H9 (cell line): ENCODE measurements around the gene TRIM34. TPM values are rescaled to one million over a fixed set of nuclear protein-coding genes. Genes with fewer than 3 reads are reported as not detected.
"Not testable (repeated sequence)": the region's sequence is repeated elsewhere in the genome, so short reads cannot be mapped to it uniquely, and the experiment has no call there.

Source experiments
- DNase-seq: peaks from one replicate; pipeline ENCODE4 v3.0.0-alpha.2; 2017
- H2AFZ ChIP-seq: one replicate; pipeline ENCODE4 v1.6.1; 2013; ENCODE audit warnings: mild to moderate bottlenecking, low read length, control low read depth, moderate library complexity
- H2AK5ac ChIP-seq: 2 replicates; pipeline ENCODE4 v1.6.1; 2013; ENCODE audit warnings: low read length, control low read depth, mixed read lengths; ENCODE audit not compliant: insufficient read length
- H2BK120ac ChIP-seq: one replicate; pipeline ENCODE4 v1.6.1; 2013; ENCODE audit warnings: low read depth, mild to moderate bottlenecking, low read length, control low read depth, inconsistent platforms; ENCODE audit not compliant: poor library complexity, severe bottlenecking
- H2BK12ac ChIP-seq: 2 replicates; pipeline ENCODE4 v1.6.1; 2013; ENCODE audit warnings: low read length, control low read depth, mixed read lengths, low read depth; ENCODE audit not compliant: insufficient read length
- H2BK15ac ChIP-seq: 2 replicates; pipeline ENCODE4 v1.6.1; 2013; ENCODE audit warnings: low read depth, low read length, control low read depth
- H2BK20ac ChIP-seq: one replicate; pipeline ENCODE4 v1.6.1; 2013; ENCODE audit warnings: low read depth, mild to moderate bottlenecking, low read length, control low read depth, inconsistent platforms; ENCODE audit not compliant: poor library complexity, severe bottlenecking
- H2BK5ac ChIP-seq: 2 replicates; pipeline ENCODE4 v1.6.1; 2013; ENCODE audit warnings: low read length, control low read depth, mixed read lengths; ENCODE audit not compliant: insufficient read length
- H3K14ac ChIP-seq: 2 replicates; pipeline ENCODE4 v1.6.1; 2013; ENCODE audit warnings: low read length, control low read depth; ENCODE audit not compliant: insufficient read depth
- H3K18ac ChIP-seq: 2 replicates; pipeline ENCODE4 v1.6.1; 2013; ENCODE audit warnings: low read depth, mild to moderate bottlenecking, mixed read lengths, low read length, control low read depth; ENCODE audit not compliant: insufficient read length
- H3K23ac ChIP-seq: 2 replicates; pipeline ENCODE4 v1.6.1; 2013; ENCODE audit warnings: low read length, control low read depth, mixed read lengths, low read depth; ENCODE audit not compliant: insufficient read length
- H3K23me2 ChIP-seq: 2 replicates; pipeline ENCODE4 v1.6.1; 2013; ENCODE audit warnings: low read depth, mild to moderate bottlenecking, mixed read lengths, low read length, control low read depth; ENCODE audit not compliant: insufficient read length, poor library complexity, severe bottlenecking
- H3K27ac ChIP-seq: 2 replicates; pipeline ENCODE4 v1.5.1; 2013; ENCODE audit warnings: low read length, control low read depth, mixed read lengths, low read depth; ENCODE audit not compliant: insufficient read length
- H3K27me3 ChIP-seq: 2 replicates; pipeline ENCODE4 v1.6.1; 2013; ENCODE audit warnings: low read length, control low read depth, inconsistent platforms; ENCODE audit not compliant: insufficient read depth
- H3K4ac ChIP-seq: 2 replicates; pipeline ENCODE4 v1.6.1; 2013; ENCODE audit warnings: low read depth, mild to moderate bottlenecking, control low read depth, inconsistent platforms, low read length, moderate library complexity
- H3K4me1 ChIP-seq: 2 replicates; pipeline ENCODE4 v1.6.1; 2013; ENCODE audit warnings: low read length, control low read depth, inconsistent platforms; ENCODE audit not compliant: insufficient read depth
- H3K4me2 ChIP-seq: 2 replicates; pipeline ENCODE4 v1.6.1; 2013; ENCODE audit warnings: low read length, control low read depth, mixed read lengths; ENCODE audit not compliant: insufficient read length, insufficient read depth
- H3K56ac ChIP-seq: 2 replicates; pipeline ENCODE4 v1.6.1; 2013; ENCODE audit warnings: low read depth, mild to moderate bottlenecking, mixed read lengths, low read length, control low read depth; ENCODE audit not compliant: insufficient read length
- H3K79me1 ChIP-seq: 2 replicates; pipeline ENCODE4 v1.6.1; 2013; ENCODE audit warnings: low read depth, mild to moderate bottlenecking, moderate library complexity, low read length, control low read depth, inconsistent platforms; ENCODE audit not compliant: insufficient read depth, poor library complexity, severe bottlenecking
- H3K79me2 ChIP-seq: 2 replicates; pipeline ENCODE4 v1.6.1; 2013; ENCODE audit warnings: low read length, control low read depth, inconsistent platforms; ENCODE audit not compliant: insufficient read depth
- H3K9ac ChIP-seq: 2 replicates; pipeline ENCODE4 v1.6.1; 2013; ENCODE audit warnings: low read length, control low read depth, mixed read lengths; ENCODE audit not compliant: insufficient read length; ENCODE audit errors: extremely low read depth
- H3K9me3 ChIP-seq: one replicate; pipeline ENCODE4 v1.6.1; 2013; ENCODE audit warnings: low read depth, low read length, inconsistent platforms; ENCODE audit not compliant: control insufficient read depth
- H3T11ph ChIP-seq: one replicate; pipeline ENCODE4 v1.6.1; 2013; ENCODE audit warnings: mild to moderate bottlenecking, low read length, control low read depth, inconsistent platforms
- H4K20me1 ChIP-seq: one replicate; pipeline ENCODE4 v1.6.1; 2013; ENCODE audit not compliant: control insufficient read depth, insufficient read length, insufficient read depth
- H4K5ac ChIP-seq: 2 replicates; pipeline ENCODE4 v1.6.1; 2013; ENCODE audit warnings: low read depth, mild to moderate bottlenecking, mixed read lengths, low read length, control low read depth; ENCODE audit not compliant: insufficient read length
- H4K8ac ChIP-seq: replicated peaks from 2 replicates; pipeline ENCODE4 v1.6.1; 2013; ENCODE audit warnings: low read length, control low read depth, mixed read lengths, low read depth; ENCODE audit not compliant: insufficient read length
- H4K91ac ChIP-seq: 2 replicates; pipeline ENCODE4 v1.6.1; 2013; ENCODE audit warnings: low read depth, mild to moderate bottlenecking, moderate library complexity, mixed read lengths, low read length, control low read depth; ENCODE audit not compliant: insufficient read length
- H3K27ac Mint-ChIP-seq, 3 experiments: 2 replicates in 2 of 3; 3 replicates in 1 of 3; pipeline ENCODE4 v1.8.0; 2020 to 2021; ENCODE audit warnings: mixed read lengths in 3 of 3, mild to moderate bottlenecking in 1 of 3, moderate library complexity in 1 of 3
- H3K27me3 Mint-ChIP-seq: 2 replicates; pipeline ENCODE4 v1.8.0; 2021; ENCODE audit warnings: low read depth, mild to moderate bottlenecking, moderate library complexity, mixed read lengths
- H3K36me3 Mint-ChIP-seq, 3 experiments: 2 replicates in 2 of 3; 3 replicates in 1 of 3; pipeline ENCODE4 v1.8.0; 2020 to 2021; ENCODE audit warnings: low read depth in 3 of 3, mixed read lengths in 3 of 3; ENCODE audit not compliant: insufficient read depth in 1 of 3
- H3K4me1 Mint-ChIP-seq, 2 experiments: 2 replicates each; pipeline ENCODE4 v1.8.0; 2020; ENCODE audit warnings: mixed read lengths in 2 of 2
- H3K4me3 Mint-ChIP-seq, 2 experiments: 2 replicates in 1 of 2; 3 replicates in 1 of 2; pipeline ENCODE4 v1.8.0; 2020 to 2021; ENCODE audit warnings: mild to moderate bottlenecking in 2 of 2, mixed read lengths in 2 of 2, moderate library complexity in 1 of 2
- H3K9me3 Mint-ChIP-seq, 2 experiments: 2 replicates in 1 of 2; 3 replicates in 1 of 2; pipeline ENCODE4 v1.8.0; 2020; ENCODE audit warnings: mild to moderate bottlenecking in 2 of 2, mixed read lengths in 2 of 2, moderate library complexity in 1 of 2
- WGBS: extraction: QIAGEN DNeasy Blood & Tissue Kit; methylation state at CpG from one replicate; pipeline ENCODE4 v1.1.7; 2013; ENCODE audit warnings: missing lambda C conversion rate, low lambda C conversion rate, mixed read lengths; ENCODE audit not compliant: insufficient read length; ENCODE audit errors: extremely low coverage; 5-methylcytosine and 5-hydroxymethylcytosine counted together
- total RNA-seq: library from RNA; stranded (reverse); gene quantifications from 2 replicates; pipeline ENCODE4 v1.2.1, GENCODE V29; 2021
- TF ChIP-seq, protein P1 (sequence below): fragments of 200-600 bp; sonication (generic); conservative IDR thresholded peaks from 3 replicates; pipeline ENCODE4 v1.8.0; 2021; ENCODE audit warnings: antibody characterized with exemption, mild to moderate bottlenecking

The TRIM34 gene
- total RNA-seq, 1 experiment from 2014 or later, result 0.59 TPM

DNA sequence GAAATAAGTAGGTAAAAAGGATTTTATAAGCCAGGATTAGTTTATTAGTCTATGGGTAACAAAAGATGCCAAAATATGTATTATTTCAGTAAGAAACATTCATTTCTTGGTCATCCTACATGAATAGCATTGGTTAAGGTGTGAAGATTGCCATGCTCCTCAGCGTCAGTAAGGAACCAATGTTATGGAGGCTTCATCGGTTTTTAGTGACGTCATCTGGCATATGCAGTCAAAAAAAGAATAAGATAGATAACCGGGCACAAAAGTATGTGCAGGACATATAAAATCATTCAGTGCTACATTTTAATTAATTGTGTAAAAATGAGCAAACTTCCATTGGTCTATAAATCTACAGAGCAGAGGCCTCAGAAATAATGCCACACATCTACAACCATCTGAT, 30.7 kb downstream of the TRIM34 start:
- no peaks in the 10 kb centered on the region for H3K4me1 ChIP-seq
- no peak overlapping the region for H3K4me2 ChIP-seq
- no peak overlapping the region for H3K18ac ChIP-seq
- Mint-ChIP-seq H3K4me1 (no peaks in the 10 kb centered on the region), H3K36me3 (peaks cover 2 to 8% (median 6%) of the 10 kb centered on the region in 3 experiments; a peak in 6 of 7 replicates), H3K27ac (no peak overlapping the region), H3K27me3 (no peaks in the 10 kb centered on the region), H3K4me3 (no peak overlapping the region), H3K9me3 (peaks cover 15 to 25% of the 10 kb centered on the region in 2 experiments; a peak in 4 of 5 replicates)
- H2BK5ac ChIP-seq, result no peak overlapping the region
- H3K79me1 ChIP-seq, result no peaks in the 10 kb centered on the region
- no peaks in the 10 kb centered on the region for H4K20me1 ChIP-seq
- no peak overlapping the region for H3K9ac ChIP-seq
- TF ChIP-seq, protein P1, sequence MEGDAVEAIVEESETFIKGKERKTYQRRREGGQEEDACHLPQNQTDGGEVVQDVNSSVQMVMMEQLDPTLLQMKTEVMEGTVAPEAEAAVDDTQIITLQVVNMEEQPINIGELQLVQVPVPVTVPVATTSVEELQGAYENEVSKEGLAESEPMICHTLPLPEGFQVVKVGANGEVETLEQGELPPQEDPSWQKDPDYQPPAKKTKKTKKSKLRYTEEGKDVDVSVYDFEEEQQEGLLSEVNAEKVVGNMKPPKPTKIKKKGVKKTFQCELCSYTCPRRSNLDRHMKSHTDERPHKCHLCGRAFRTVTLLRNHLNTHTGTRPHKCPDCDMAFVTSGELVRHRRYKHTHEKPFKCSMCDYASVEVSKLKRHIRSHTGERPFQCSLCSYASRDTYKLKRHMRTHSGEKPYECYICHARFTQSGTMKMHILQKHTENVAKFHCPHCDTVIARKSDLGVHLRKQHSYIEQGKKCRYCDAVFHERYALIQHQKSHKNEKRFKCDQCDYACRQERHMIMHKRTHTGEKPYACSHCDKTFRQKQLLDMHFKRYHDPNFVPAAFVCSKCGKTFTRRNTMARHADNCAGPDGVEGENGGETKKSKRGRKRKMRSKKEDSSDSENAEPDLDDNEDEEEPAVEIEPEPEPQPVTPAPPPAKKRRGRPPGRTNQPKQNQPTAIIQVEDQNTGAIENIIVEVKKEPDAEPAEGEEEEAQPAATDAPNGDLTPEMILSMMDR, result no peak
- H3K23ac ChIP-seq, result no peak overlapping the region
- no peaks in the 10 kb centered on the region for H3K9me3 ChIP-seq
- no CpG with 5 or more reads among the region's 4 CpGs for WGBS
- H3T11ph ChIP-seq, result no peak overlapping the region
- no peak overlapping the region for H4K91ac ChIP-seq
- H2AFZ ChIP-seq, result no peak overlapping the region
- no peak overlapping the region for H3K27ac ChIP-seq
- no peak overlapping the region for H2BK120ac ChIP-seq
- no peak overlapping the region for H2AK5ac ChIP-seq
- no peak overlapping the region for H3K56ac ChIP-seq
- H3K27me3 ChIP-seq, result no peaks in the 10 kb centered on the region
- no peaks in the 10 kb centered on the region for H3K79me2 ChIP-seq
- no peak for DNase-seq
- no peak overlapping the region for H2BK15ac ChIP-seq
- H3K23me2 ChIP-seq, result no peaks in the 10 kb centered on the region
- H2BK20ac ChIP-seq, result no peak overlapping the region
- no peak overlapping the region for H4K5ac ChIP-seq
- no peak overlapping the region for H2BK12ac ChIP-seq
- no peak overlapping the region for H3K4ac ChIP-seq
- no peak overlapping the region for H4K8ac ChIP-seq
- no peak overlapping the region for H3K14ac ChIP-seq

DNA sequence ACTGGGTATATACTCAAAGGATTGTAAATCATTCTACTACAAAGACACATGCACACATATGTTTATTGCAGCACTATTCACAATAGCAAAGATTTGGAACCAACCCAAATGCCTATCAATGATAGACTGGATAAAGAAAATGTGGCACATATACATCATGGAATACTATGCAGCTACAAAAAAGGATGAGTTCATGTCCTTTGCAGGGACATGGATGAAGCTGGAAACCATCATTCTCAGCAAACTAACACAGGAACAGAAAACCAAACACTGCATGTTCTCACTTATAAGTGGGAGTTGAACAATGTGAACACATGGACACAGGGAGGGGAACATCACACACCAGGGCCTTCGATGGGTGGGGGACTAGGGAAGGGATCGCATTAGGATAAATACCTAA, 32.2 kb downstream of the TRIM34 start:
- H3K23me2 ChIP-seq, H3K27me3 Mint-ChIP-seq, H3K4me2 ChIP-seq, H2AK5ac ChIP-seq, H4K8ac ChIP-seq, H4K91ac ChIP-seq, H2BK120ac ChIP-seq, H3K9me3 ChIP-seq, H3K4me1 ChIP-seq, H3K36me3 Mint-ChIP-seq, H3K79me1 ChIP-seq, H3T11ph ChIP-seq, H3K4me1 Mint-ChIP-seq, H2AFZ ChIP-seq, H3K56ac ChIP-seq, H2BK15ac ChIP-seq, H3K9ac ChIP-seq, H3K4me3 Mint-ChIP-seq, H2BK5ac ChIP-seq, H2BK20ac ChIP-seq, H3K27ac Mint-ChIP-seq, H3K18ac ChIP-seq, H2BK12ac ChIP-seq, H3K27ac ChIP-seq, H4K5ac ChIP-seq, H3K23ac ChIP-seq, H4K20me1 ChIP-seq, H3K14ac ChIP-seq, H3K79me2 ChIP-seq, H3K27me3 ChIP-seq, H3K4ac ChIP-seq, DNase-seq: not testable (repeated sequence)
- WGBS, result no CpG with 5 or more reads among the region's 2 CpGs
- peaks cover 12 to 23% of the 10 kb centered on the region in 2 experiments; a peak in 4 of 5 replicates for H3K9me3 Mint-ChIP-seq
